ENCODE measurements around the gene CAPS. TPM values are rescaled to one million over a fixed set of nuclear protein-coding genes. Genes with fewer than 3 reads are reported as not detected.

CAPS gene
- total and polyA plus RNA-seq, 10 donors, result 14.7 to 61.8 (median 18.7) TPM

GRCh38 chr19:5896365-5897076 lies 17.5 kb upstream of the CAPS start:
- TF ChIP-seq POLR2AphosphoS5 (IDR thresholded peaks at IDR 0.05) (no peak), CTCF (IDR thresholded peaks at IDR 0.05 in 8 of 11, conservative IDR thresholded peaks at IDR 0.05 in 3 of 11) (no peak), POLR2A (IDR thresholded peaks at IDR 0.05) (no peak)
- no peak overlapping the region for H3K27ac ChIP-seq
- 88 to 96% (median 93%) methylated on average over 19 to 29 of the region's 29 CpGs for WGBS, 5 donors
- H3K4me1 ChIP-seq, result peaks cover 0 to 64% (median 36%) of the 10 kb centered on the region in 6 donors
- no peaks in the 10 kb centered on the region for H3K9me3 ChIP-seq
- peaks cover 0 to 66% (median 33%) of the 10 kb centered on the region in 6 donors for H3K36me3 ChIP-seq
- peaks cover 0 to 11% (median 8%) of the 10 kb centered on the region in 7 donors for H3K27me3 ChIP-seq (replicated peaks in 1 of 7)
- no peak for DNase-seq
- H3K4me3 ChIP-seq, result no peak overlapping the region
- intact Hi-C loops (cut with DNase I; ENCODE audit: low total_unique reads), result no loop called here

- WGBS, 5 donors, result 94 to 100% (median 95%) methylated on average over 25 to 30 of the region's 30 CpGs
- Histone ChIP-seq H3K27ac (no peak overlapping the region), H3K4me3 (no peak overlapping the region), H3K9me3 (no peaks in the 10 kb centered on the region), H3K27me3 (replicated peaks in 1 of 7) (peaks cover 0 to 2% (median 0%) of the 10 kb centered on the region in 7 donors), H3K4me1 (peaks cover under 1 to 64% (median 38%) of the 10 kb centered on the region in 6 donors), H3K36me3 (peaks cover 0 to 72% (median 33%) of the 10 kb centered on the region in 6 donors)
- intact Hi-C loops (cut with DNase I; ENCODE audit: low total_unique reads), result no loop called here
- no peak for TF ChIP-seq POLR2A (IDR thresholded peaks at IDR 0.05)
- TF ChIP-seq CTCF (IDR thresholded peaks at IDR 0.05 in 8 of 11, conservative IDR thresholded peaks at IDR 0.05 in 3 of 11), result no peak
- no peak for TF ChIP-seq POLR2AphosphoS5 (IDR thresholded peaks at IDR 0.05)
- no peak for DNase-seq
These were observed 16.7 kb upstream of the CAPS start for GRCh38 chr19:5897189-5897969.

- H3K9me3 ChIP-seq, result no peaks in the 10 kb centered on the region
- no peak for DNase-seq
- H3K27ac ChIP-seq, result no peak overlapping the region
- no peak overlapping the region for H3K4me3 ChIP-seq
- peaks cover 0 to 60% (median 25%) of the 10 kb centered on the region in 6 donors for H3K36me3 ChIP-seq
- intact Hi-C loops (cut with DNase I; ENCODE audit: low total_unique reads), result loop anchor here (10.0 kb wide), 1 partner anchor 65 kb away; no protein-coding TSS in a partner anchor
- no peaks in the 10 kb centered on the region for H3K27me3 ChIP-seq (replicated peaks in 1 of 7)
- WGBS, 5 donors, result 82 to 91% (median 86%) methylated on average over 9 to 13 of the region's 13 CpGs
- TF ChIP-seq POLR2A (IDR thresholded peaks at IDR 0.05) (no peak), CTCF (IDR thresholded peaks at IDR 0.05 in 8 of 11, conservative IDR thresholded peaks at IDR 0.05 in 3 of 11) (no peak), POLR2AphosphoS5 (IDR thresholded peaks at IDR 0.05) (no peak)
- H3K4me1 ChIP-seq, result peaks cover 7 to 52% (median 30%) of the 10 kb centered on the region in 6 donors
These were observed 14.1 kb upstream of the CAPS start for GRCh38 chr19:5899728-5900526.
